ENCODE results near the gene XCL1. TPM values are rescaled to one million over a fixed set of nuclear protein-coding genes. Genes with fewer than 3 reads are reported as not detected.

XCL1 gene
- total and polyA plus RNA-seq, 10 of the 15 experiments (the other 5 are each of a cell fraction or from before 2014, with no cell fraction given) = 0.68 to 1,222 (median 12.2) TPM

GRCh38 chr1:168554603-168555483 is 21.6 kb upstream of the XCL1 start (continued):
- peak; percentile 40; the same call in 1 of the 2 replicates for TF ChIP-seq MLLT1 (IDR thresholded peaks at IDR 0.05)
- TF ChIP-seq EP300 (IDR thresholded peaks at IDR 0.05; ENCODE audit: borderline replicate concordance in 1 of 2, control insufficient read depth in 1 of 2, low read depth in 2 of 2, low read length in 2 of 2) = no peak
- TF ChIP-seq ZBED1 (IDR thresholded peaks at IDR 0.05; ENCODE audit: borderline replicate concordance) = no peak
- no peak; the same call in 1 of the 2 replicates for TF ChIP-seq STAT1 (conservative IDR thresholded peaks at IDR 0.05)
- no peak for TF ChIP-seq REST (IDR thresholded peaks at IDR 0.05; ENCODE audit: low read depth, low read length)
- no peak for TF ChIP-seq ZNF274 (IDR thresholded peaks at IDR 0.05; ENCODE audit: insufficient read depth, insufficient read length)
- no peak for TF ChIP-seq SMAD1 (IDR thresholded peaks at IDR 0.05; ENCODE audit: low read depth, partially characterized antibody)
- TF ChIP-seq MAX (IDR thresholded peaks at IDR 0.05; ENCODE audit: low read depth, low read length) = no peak
- no peak for TF ChIP-seq ZNF217 (IDR thresholded peaks at IDR 0.05)
- no peak for TF ChIP-seq PML (IDR thresholded peaks at IDR 0.05; ENCODE audit: low read length)
- no peak for TF ChIP-seq IKZF1 (conservative IDR thresholded peaks at IDR 0.05)
- TF ChIP-seq BACH1 (IDR thresholded peaks at IDR 0.05; ENCODE audit: borderline replicate concordance) = no peak
- TF ChIP-seq POLR2A (IDR thresholded peaks at IDR 0.05; ENCODE audit: low read depth, low read length) = no peak
- no peak for TF ChIP-seq IRF3 (IDR thresholded peaks at IDR 0.05)
- no peak for TF ChIP-seq HDAC6 (IDR thresholded peaks at IDR 0.05; ENCODE audit: unreplicated experiment)
- TF ChIP-seq IKZF2 (IDR thresholded peaks at IDR 0.05) = no peak
- TF ChIP-seq ZBTB4 (CRISPR knock-in tag; IDR thresholded peaks at IDR 0.05) = no peak
- TF ChIP-seq EZH2 (IDR thresholded peaks at IDR 0.05; ENCODE audit: borderline replicate concordance, control insufficient read depth, low read depth, low read length) = no peak
- TF ChIP-seq CBX3 (IDR thresholded peaks at IDR 0.05; ENCODE audit: borderline replicate concordance, low read depth) = no peak
